CD4-positive, alpha-beta T cell treated with Interleukin-21 for 1 hour (primary cell): ENCODE results near the gene UGT2A1.
"Not testable (repeated sequence)": the region's sequence is repeated elsewhere in the genome, so short reads cannot be mapped to it uniquely, and the experiment has no call there.

Experiments
- DNase-seq: peaks from one replicate; pipeline ENCODE4 v3.0.0-alpha.2; 2020

The UGT2A1 gene

DNA sequence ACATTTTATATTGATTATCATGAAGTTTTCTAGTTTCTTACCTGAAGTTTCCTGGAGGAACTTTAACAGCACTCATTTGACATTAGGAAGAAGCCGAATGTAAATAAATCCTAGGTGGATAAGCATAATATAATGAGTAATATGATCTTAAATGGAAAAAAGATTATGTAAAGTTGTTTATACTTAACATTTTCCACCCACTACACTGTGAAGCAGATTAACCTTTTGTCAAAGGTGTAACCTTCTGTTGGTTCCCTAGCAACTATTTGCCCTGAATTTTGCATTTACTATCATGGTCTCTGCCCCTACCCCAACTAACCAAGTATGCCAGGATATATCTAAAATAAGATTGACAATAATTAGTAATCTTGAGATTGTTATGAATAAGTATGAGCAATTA is at the start of gene UGT2A1:
UGT2A1 (minus strand) TSS at position 101 of the 400 bp plus-strand sequence. CDS start 5,603 bp downstream, outside the sequence.
- DNase-seq, result no peak

DNA sequence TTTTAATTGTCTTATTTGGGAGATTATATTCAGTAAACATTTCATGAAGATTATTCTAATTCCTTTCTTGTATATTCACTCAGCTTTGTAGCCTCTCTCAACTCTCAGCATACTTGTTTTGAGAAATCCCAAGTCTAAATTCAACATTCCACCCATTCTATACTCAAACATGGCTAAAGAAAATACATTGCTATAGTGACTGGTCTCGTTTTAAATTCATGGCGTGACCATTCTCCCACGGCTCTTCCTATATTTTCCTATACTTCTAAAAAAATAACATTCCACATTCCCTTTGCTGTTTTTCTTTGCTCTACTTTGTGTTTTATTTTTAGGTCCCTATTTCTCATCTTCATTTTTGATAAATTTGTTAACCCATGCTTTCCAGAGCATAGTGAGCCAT is 49.2 kb upstream of the UGT2A1 start:
- no peak for DNase-seq

DNA sequence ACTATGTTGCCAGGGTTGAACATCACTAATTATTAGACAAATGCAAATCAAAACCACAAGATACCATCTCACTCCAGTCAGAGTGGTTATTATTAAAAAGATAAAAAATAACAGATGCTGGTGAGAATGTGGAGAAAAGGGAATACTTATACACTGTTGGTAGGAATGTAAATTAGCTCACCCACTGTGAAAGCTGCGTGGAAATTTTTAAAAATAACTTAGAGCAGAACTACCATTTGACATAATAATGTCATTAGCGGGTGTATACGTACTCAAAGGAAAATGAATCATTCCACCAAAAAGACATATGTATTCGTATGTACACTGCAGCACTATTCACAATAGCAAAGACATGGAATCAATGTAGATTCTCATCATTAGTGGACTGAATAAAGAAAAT is 48.6 kb upstream of the UGT2A1 start:
- DNase-seq, result no peak

DNA sequence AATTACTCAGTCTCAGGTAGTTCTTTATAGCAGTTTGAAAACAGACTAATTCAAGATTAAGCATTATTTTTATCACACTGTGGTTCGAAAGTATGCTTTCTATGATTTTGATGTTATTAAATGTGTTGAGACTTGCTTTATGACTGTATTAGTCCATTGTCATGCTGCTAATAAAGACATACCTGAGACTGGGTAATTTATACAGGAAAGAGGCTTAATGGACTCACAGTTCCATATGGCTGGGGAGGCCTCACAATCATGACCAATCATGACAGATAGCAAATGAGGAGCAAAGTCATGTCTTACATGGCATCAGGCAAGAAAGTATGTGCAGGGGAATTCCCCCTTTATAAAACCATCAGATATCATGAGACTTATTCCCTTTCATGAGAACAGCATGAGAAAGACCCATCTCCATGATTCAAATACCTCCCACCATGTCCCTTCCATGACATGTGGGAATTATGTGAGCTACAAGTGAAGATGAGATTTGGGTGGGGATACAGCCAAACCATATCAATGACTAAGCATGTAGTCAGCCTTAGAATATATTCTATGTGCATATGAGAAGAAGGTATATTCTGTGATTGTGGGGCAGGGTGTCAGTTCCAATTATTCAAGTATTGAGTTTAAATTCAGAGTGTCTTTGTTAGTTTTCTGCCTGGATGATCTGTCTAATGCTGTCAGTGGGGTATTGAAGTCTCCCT is 44.6 kb upstream of the UGT2A1 start:
- DNase-seq, result no peak

DNA sequence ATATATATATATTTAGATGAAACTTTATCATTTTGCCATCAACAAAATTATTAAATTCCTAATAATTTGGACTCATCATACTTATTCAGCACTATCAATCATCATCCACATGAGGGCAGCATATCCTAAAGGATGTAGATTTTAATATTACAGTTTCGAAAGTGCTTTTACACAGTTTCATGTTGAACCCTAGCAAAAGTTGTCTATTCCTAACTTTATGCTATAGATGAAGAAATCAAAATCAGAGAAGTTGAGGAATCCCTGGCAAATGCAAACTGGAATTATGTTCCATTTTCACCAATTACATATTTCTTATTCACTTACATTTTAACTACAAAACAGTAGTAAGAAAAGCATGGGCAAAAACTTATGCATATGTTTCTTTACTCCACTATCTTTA is 36.6 kb upstream of the UGT2A1 start:
- DNase-seq, result peak; percentile 52

DNA sequence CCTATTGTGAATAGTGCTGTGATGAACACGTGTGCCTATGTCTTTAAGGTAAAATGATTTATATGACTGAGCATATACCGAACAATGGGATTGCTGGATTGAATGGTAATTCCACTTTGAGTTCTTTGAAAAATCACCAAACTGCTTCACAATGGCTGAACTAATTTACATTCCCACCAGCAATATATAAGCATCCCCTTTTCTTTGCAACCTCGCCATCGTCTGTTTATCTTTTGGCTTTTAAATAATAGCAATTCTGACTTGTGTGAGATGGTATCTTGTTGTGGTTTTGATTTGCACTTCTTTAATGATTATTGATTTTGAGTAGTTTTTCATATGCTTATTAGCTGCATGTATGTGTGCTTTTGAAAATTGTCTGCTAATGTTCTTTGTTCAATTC is 31.8 kb upstream of the UGT2A1 start:
- DNase-seq, result no peak

DNA sequence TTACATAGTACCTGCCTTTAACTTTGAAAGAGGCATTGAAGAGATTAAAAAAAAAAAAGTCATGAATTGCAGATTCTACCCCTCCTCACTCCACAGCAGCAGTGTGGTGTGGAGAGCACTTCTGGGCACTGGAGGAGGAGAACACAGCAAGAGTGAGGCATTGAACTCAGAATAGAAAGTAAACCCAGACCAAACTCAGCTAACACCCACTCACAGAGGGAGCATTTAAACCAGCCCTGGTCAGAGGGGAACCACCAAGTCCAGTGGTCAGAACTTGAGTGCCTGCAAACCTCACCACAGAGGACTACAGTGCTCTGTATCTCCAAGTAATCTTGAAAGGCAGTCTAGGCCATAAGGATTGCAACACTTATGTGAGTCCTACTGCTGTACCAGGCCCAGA is 15.6 kb upstream of the UGT2A1 start:
- DNase-seq, result no peak

DNA sequence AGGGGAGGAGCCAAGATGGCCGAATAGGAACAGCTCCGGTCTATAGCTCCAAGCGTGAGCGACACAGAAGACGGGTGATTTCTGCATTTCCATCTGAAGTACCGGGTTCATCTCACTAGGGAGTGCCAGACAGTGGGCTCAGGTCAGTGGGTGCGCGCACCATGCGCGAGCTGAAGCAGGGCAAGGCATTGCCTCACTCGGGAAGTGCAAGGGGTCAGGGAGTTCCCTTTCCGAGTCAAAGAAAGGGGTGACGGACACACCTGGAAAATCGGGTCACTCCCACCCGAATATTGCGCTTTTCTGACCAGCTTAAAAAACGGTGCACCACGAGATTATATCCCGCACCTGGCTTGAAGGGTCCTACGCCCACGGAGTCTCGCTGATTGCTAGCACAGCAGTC is 11.0 kb upstream of the UGT2A1 start:
- DNase-seq, result not testable (repeated sequence)

DNA sequence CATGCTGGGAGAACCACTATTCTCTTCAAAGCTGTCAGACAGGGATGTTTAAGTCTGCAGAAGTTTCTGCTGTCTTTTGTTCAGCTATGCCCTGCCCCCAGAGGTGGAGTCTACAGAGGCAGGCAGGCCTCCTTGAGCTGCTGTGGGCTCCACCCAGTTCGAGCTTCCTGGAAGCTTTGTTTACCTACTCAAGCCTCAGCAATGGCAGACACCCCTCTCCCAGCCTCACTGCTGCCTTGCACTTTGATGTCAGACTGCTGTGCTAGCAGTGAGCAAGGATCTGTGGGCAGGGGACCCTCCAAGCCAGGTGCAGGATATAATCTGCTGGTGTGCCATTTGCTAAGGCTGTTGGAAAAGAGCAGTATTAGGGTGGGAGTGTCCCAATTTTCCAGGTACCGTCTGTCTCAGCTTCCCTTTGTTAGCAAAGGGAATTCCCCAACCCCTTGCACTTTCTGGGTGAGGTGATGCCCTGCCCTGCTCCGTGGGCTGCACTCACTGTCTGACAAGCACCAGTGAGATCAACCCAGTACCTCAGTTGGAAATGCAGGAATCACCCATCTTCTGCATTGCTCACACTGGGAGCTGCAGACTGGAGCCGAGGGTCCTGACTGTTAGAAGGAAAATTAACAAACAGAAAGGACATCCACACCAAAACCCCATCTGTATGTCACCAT is 8.2 kb upstream of the UGT2A1 start:
- peak; percentile 27 for DNase-seq

DNA sequence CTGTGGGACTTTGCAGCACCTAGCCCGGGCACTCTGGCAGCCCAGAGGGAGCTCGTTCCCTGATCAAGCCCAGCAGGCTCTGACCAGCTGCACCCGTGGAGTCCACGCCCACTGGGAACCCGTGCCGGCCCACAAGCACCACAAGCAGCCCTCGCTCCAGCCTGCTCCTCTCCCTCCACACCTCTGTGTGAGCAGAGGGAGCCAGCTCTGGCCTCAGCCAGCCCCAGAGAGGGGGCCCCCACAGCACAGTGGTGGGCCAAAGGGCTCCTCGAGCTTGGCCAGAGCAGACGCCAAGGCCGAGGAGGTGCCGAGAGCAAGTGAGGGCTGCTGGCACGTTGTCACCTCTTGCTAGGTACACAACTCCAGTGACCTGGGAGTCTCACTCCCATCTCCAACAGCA is 5.1 kb upstream of the UGT2A1 start:
- no peak for DNase-seq

DNA sequence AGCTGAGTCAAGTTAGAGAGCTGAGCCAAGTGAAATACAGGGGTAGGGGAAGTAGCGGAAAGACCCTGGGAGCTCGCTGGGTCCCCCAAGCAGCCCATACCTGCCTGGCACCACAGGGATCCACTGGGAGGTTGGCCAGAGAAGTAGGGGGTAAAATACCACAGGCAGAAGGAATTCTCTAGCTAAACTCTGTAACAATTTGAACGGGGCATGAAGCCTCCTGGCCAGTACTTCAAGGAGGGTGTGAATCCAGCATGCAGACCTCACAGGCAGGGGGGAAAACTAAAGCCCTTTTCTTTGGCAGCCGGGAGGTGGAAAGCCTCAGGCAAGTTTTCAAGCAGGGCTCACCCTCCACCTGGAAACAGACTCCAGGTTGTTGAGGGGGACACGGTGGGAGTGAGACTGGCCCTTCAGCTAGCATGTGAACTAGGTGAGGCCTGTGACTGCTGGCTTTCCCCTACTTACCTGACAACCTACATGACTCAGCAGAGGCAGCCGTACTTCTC is 3.7 kb upstream of the UGT2A1 start:
- DNase-seq, result no peak

DNA sequence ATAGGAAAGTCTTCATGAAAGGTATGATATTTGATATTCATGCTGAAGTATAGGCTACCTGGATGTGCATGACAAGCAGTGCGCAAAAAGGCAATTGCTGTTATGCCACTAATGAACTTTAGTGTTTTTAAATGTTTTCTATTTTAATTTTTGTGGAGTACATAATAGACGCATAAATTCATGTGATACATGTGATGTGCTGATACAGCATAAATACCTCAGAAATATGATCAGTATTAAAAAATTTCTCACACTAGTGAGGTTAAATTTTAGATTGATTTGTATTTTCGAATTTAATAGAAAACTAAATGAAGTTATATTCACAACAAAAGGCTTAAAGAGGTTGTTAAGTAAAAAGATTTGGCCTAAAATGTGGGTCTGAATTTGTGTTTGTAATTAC is 2.2 kb downstream of the UGT2A1 start:
- DNase-seq, result no peak

DNA sequence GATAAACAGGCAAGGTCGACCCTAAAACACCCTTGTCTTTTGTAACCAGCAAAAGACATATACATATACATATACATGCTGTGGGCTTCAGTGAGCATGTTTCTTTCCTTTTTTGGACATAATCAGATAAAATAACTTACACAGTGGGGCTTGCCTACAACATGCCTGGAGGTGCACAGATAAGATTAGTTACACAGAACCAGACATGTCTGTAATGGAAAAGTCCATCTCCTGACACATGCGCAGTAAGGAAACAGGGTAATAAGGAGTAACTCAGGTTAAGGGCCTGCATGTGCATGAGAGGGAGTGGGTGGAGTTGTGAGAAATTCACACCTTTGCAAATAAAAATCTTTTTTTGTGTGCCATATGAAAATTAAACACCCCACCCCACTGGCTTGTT is 3.4 kb downstream of the UGT2A1 start:
- no peak for DNase-seq

DNA sequence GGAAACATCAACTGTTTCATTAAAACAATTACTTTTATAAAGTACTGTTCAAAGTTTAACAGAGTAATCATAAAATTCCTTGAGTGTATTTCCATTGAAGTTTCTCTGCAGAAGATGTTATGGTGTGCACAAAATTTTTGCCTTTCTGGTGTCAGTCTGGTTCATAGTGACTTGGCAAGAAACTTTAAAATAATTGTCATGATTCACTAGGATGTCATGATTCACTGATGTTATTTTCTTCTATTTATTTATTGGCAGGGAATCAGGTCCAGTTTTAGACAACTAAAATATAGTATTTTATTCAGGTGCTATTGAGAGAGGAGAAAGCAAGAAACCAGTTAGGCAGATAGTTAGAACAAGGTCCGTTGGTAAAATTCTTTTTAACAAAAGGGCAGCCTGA is 3.8 kb downstream of the UGT2A1 start:
- DNase-seq, result no peak

DNA sequence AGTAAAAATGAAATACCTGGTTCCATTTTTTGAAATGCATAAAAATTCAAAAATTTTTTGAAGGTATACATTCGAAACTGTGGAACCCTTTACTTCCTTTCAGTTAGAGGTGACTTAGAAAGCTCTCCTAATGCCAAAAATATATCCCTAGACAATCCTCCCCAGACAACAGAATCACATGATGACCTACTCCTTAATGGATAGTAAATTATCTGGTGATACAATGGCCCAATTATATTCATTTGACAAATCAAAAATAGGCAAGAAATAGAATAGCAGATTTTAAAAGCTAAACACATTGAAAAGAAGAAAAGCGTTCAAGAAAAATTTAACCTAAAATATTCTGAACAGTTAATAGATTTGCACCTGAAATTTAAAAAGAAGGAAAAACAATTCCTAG is 10.1 kb downstream of the UGT2A1 start:
- no peak for DNase-seq

DNA sequence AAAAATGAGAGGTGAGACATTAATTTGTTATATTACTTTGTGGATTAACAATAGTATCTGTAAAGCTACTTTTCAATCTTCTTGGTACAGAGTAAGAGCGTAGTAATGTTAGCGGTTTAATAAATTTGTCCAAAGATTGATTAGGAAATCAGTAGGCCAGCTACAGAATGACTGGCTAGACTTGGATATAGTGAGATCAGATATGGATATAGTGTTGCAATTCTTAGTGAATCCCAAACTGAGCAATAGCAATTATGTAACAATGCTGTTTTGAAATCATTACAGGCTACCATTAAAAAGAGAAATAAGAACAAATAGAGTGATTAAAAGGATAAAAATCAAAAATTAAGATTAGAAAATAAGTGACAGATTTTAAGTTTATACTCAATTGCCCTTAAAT is 12.8 kb downstream of the UGT2A1 start:
- no peak for DNase-seq

DNA sequence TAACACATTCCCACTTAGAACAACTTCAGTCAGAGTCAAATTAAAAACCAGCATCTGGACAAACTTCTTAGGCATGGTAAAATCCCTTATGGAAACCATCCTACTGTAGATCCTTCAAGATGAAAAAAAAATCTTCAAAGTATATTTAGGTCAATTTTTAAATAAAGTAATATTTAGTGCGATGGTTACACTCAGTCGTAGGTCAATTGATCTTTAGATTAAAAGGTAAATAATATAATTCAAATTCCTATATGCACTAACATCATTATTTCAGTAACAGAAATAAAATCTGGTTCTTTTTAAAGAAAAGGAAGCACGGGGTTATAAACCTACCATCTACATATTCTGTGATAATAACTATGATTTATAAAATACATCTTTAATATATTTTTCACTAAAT is 13.5 kb downstream of the UGT2A1 start, which contains the start of gene UGT2A2:
UGT2A2 (minus strand) TSS at position 101 of the 400 bp plus-strand sequence; CDS start at position 99, 2 bp downstream.
- DNase-seq, result no peak

DNA sequence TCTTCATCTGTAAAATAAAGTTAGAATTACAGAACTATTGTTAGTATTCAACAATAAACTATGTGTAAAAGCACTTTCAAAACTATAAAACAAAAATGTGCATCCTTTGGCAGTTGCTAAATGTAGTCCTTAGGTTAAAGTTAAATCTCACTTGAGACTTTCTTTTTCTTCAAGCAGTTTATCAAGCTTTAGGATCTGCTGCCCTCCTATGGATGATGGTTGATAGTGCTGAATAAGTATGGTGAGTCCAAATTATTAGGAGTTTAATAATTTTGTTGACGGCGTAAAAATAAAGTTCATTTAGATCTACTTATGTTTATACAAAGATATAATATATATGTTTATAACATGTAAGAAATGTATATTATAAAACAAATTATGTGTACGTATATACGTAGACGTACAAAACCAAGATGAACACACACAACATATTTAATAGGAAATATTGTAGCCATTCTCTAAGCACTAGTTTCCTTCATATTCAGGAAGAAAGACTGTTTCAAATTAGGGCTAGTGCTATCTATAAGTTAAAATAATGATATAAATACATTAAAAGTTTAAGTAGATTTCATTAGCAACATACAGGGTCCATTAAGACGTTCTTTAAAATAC is 35.9 kb downstream of the UGT2A1 start:
- no peak for DNase-seq

DNA sequence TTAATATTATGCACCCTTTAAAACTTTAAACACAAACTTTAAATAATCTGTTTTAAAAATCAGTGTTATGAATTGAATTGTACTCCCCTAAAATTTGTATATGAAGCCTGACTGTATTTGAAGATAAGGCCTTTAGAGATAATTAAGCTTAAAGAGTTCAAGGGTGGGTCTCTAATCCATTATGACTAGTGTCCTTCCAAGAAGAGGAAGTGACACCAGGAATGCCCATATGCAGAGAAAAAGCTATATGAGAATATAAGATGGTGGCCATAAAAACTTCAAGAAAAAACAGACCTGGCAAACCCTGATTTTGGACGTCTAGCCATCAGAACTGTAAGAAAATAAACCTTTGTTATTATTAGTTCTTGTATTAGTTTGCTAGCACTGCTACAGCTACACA is 42.6 kb downstream of the UGT2A1 start:
- no peak for DNase-seq

DNA sequence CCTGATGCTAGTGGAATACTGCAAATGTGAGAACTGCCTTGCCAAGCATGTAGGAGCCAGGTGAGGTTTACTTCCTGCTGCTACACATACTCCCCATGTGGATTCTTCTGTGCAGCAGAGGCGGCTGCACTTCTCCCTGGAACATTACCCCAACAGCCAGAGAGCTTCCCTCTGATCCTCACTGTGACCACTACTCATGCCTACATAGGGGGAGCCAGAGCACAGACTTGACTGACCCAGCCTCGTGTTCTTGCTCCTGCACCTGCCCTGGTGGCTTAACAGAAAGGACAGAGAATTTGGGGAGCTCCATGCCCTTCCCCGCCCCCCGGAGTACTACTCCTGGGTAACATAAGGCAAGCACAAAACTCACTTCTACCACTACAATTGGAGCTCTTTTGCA is 52.0 kb downstream of the UGT2A1 start:
- no peak for DNase-seq

DNA sequence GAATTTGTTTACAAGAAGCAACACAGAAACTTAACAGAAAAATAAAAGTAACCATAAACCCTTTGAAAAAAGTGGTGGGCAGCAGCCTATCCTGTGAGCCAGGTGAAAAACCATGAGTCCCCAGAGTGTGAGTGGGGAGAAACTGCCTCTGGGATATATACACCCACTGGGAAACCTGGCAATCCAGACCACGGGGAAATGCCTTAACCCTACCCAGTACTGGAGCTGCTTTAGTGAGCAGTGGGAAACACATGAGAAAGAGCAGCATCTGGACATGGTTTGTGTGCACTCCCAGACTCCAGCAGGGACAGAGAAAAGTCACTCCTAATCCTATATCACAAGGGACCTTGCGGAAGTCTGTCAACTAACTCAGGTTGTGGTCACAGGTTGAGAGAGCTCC is 53.0 kb downstream of the UGT2A1 start:
- no peak for DNase-seq

DNA sequence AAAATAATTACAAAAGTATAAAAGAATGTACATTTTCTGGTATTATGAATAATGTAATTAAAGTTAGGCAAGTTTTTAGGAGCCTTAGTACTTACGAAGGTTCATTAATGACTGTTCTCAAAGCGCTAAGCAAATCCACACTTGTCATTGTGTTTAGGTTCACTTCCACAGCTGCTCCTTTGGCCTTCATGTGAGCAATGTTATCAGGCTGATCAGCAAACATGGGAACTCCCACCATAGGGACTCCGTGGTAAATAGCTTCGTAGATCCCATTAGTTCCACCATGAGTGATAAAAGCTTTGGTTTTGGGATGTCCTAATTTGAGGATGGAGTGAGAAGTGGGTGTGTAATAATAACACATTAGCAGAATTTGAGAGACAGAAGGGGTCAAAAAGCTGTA is 58.7 kb downstream of the UGT2A1 start:
- DNase-seq, result no peak

DNA sequence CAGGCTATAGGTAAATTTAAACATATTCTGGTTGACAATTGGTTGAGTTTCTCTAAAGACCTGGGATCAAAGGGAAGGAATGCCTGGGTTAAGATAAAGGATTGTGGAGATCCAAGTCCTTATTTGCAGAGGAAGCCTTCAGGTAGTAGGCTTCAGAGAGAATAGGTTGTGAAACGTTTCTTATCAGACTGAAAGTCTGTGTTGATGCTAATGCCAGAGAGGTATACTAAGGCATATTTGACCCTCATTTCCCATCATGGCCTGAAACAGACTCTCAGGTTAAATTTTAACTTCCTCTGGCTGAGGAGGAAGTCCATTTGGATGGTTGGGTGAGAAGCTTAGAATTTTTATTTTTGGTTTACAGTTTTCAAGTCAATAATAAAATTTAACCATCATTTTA is 61.7 kb downstream of the UGT2A1 start:
- no peak for DNase-seq

DNA sequence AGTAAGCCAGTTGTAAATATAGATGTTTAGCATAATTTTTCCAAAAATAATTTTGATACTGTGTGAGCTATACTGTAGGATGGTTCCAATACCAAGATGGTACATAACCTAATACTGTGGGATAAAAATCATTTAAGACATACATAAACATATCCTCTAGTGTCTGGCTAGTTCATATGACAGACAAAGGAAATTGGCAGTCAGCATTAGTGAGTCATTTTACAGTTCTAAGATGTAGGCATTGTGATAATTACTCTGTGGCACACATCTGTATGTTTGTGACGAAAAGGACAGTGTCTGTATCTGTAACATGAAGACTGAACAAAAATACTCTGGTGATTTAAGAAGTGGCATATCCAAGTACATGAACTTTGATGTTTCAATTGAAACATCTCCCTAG is 63.2 kb downstream of the UGT2A1 start:
- no peak for DNase-seq
